ENCODE data around the gene TMEM205. TPM values are rescaled to one million over a fixed set of nuclear protein-coding genes. Genes with fewer than 3 reads are reported as not detected.
A peak's percentile ranks its signal among the peaks of the same experiment; 100 is the strongest.

TMEM205 gene
- total and polyA plus RNA-seq, 2 of the 8 experiments (the other 6 are each of a cell fraction or from before 2014, with no cell fraction given), result 73.5 to 423 TPM

GRCh38 chr19:11293433-11294389, 52.4 kb downstream of the TMEM205 start (continued):
- TF ChIP-seq RBBP5 (IDR thresholded peaks at IDR 0.05; ENCODE audit: borderline replicate concordance, low read depth, low read length) (no peak), YY1 (IDR thresholded peaks at IDR 0.05; ENCODE audit: low read depth, low read length) (peak; percentile 63), PHF8 (conservative IDR thresholded peaks at IDR 0.05; ENCODE audit: low read depth, low read length) (no peak), TEAD4 (IDR thresholded peaks at IDR 0.05; ENCODE audit: low read depth, low read length) (peak; percentile 35; the same call in 1 of the 2 replicates), BACH1 (IDR thresholded peaks at IDR 0.05; ENCODE audit: low read length) (0 out of 2 replicates have a peak, but pooled peaks have one; percentile 22), SRF (IDR thresholded peaks at IDR 0.05; ENCODE audit: low read depth, low read length) (no peak), SP2 (IDR thresholded peaks at IDR 0.05; ENCODE audit: low read length) (no peak), GTF2F1 (IDR thresholded peaks at IDR 0.05; ENCODE audit: borderline replicate concordance, low read depth, low read length) (no peak), SUZ12 (IDR thresholded peaks at IDR 0.05; ENCODE audit: low read length) (no peak), TAF1 (IDR thresholded peaks at IDR 0.05; ENCODE audit: low read depth, low read length) (peak; percentile 38; the same call in 1 of the 2 replicates), KDM1A (IDR thresholded peaks at IDR 0.05; ENCODE audit: borderline replicate concordance, low read length) (0 out of 2 replicates have a peak, but pooled peaks have one; percentile 15), RAD21 (IDR thresholded peaks at IDR 0.05 in 1 of 2, conservative IDR thresholded peaks at IDR 0.05 in 1 of 2; ENCODE audit: low read depth in 2 of 2, low read length in 2 of 2) (peak; percentile 92 to 94), CEBPB (IDR thresholded peaks at IDR 0.05; ENCODE audit: low read depth, low read length) (peak; percentile 65), ZNF274 (IDR thresholded peaks at IDR 0.05; ENCODE audit: borderline replicate concordance, extremely low read depth, low read length) (no peak), KDM5A (IDR thresholded peaks at IDR 0.05; ENCODE audit: low read length) (no peak), POU5F1 (IDR thresholded peaks at IDR 0.05; ENCODE audit: low read depth, low read length) (no peak), SIN3A (conservative IDR thresholded peaks at IDR 0.05 in 1 of 2, IDR thresholded peaks at IDR 0.05 in 1 of 2; ENCODE audit: low read depth in 1 of 2, low read length in 2 of 2) (peak in 1 of 2 experiments; percentile 70; a peak in 2 of 4 replicates), POLR2A (IDR thresholded peaks at IDR 0.05; ENCODE audit: control extremely low read depth in 1 of 2, low read depth in 2 of 2, low read length in 2 of 2) (no peak), TBP (IDR thresholded peaks at IDR 0.05; ENCODE audit: low read depth, low read length) (no peak), CBX5 (IDR thresholded peaks at IDR 0.05; ENCODE audit: low read depth, low read length) (no peak), CTCF (IDR thresholded peaks at IDR 0.05; ENCODE audit: control extremely low read depth in 1 of 3, insufficient read depth in 1 of 3, low read depth in 1 of 3, low read length in 3 of 3) (peak; percentile 92 to 97 (median 93))
